K562 (cell line): Measurements from ENCODE around the gene ITPR1.

ENCODE experiments used
- CBFA2T3 ChIP-seq: fragments of 450-650 bp; IDR thresholded peaks from 2 replicates; pipeline ENCODE4 v1.6.1; 2017
- CEBPB ChIP-seq: fragments of 450-650 bp; IDR thresholded peaks from 2 replicates; pipeline ENCODE4 v1.6.1; 2016; ENCODE audit warnings: missing genetic modification characterization, missing compliant biosample characterization
- CHD7 ChIP-seq: fragments of 200-600 bp; sonication (generic); IDR thresholded peaks from one replicate; pipeline ENCODE4 v1.6.1; 2012; ENCODE audit warnings: mild to moderate bottlenecking, low read depth, low read length, inconsistent platforms
- CTCF ChIP-seq, 3 experiments: IDR thresholded peaks in 2 of 3; conservative IDR thresholded peaks in 1 of 3; 2 replicates each; pipeline ENCODE4 v1.5.1; 2011 to 2012; ENCODE audit warnings: low read length in 3 of 3, mild to moderate bottlenecking in 3 of 3, control low read depth in 2 of 3, improper control_type of control experiment in 1 of 3, inconsistent platforms in 1 of 3, low read depth in 1 of 3, mixed read lengths in 1 of 3, moderate library complexity in 1 of 3; ENCODE audit not compliant: insufficient read depth in 2 of 3
- CTCFL ChIP-seq: IDR thresholded peaks from 2 replicates; pipeline ENCODE4 v1.6.1; 2011; ENCODE audit warnings: borderline replicate concordance, low read depth, mild to moderate bottlenecking, moderate library complexity, low read length; ENCODE audit not compliant: insufficient read depth, poor library complexity, severe bottlenecking
- GTF3C2 ChIP-seq: IDR thresholded peaks from 3 replicates; pipeline ENCODE4 v1.6.1; 2011; ENCODE audit warnings: borderline replicate concordance, mild to moderate bottlenecking, moderate library complexity; ENCODE audit not compliant: insufficient read length; ENCODE audit errors: extremely low read depth
- NFXL1 ChIP-seq: fragments of 450-650 bp; formaldehyde crosslinking; IDR thresholded peaks from 2 replicates; pipeline ENCODE4 v1.4.0; 2021; ENCODE audit warnings: mild to moderate bottlenecking
- NR2C2 ChIP-seq, 2 experiments: fragments of 200-800 bp in 1 of 2; sonication (Bioruptor generic) in 1 of 2; sonication (generic) in 1 of 2; formaldehyde crosslinking in 1 of 2; IDR thresholded peaks; 2 replicates each; pipeline versions ENCODE4 v1.6.1 to v1.8.0; 2016 to 2022; ENCODE audit warnings: mild to moderate bottlenecking in 1 of 2, missing compliant biosample characterization in 1 of 2, missing genetic modification characterization in 1 of 2, missing genetic modification reagents in 1 of 2
- POLR2A ChIP-seq: fragments of 450-650 bp; conservative IDR thresholded peaks from 2 replicates; pipeline ENCODE4 v1.6.1; 2016
- RCOR1 ChIP-seq, 2 experiments: IDR thresholded peaks; 2 replicates each; pipeline ENCODE4 v1.6.1; 2012; ENCODE audit warnings: low read depth in 2 of 2, low read length in 2 of 2, borderline replicate concordance in 1 of 2, improper control_type of control experiment in 1 of 2
- RFX1 ChIP-seq: fragments of 450-650 bp; IDR thresholded peaks from 2 replicates; pipeline ENCODE4 v1.6.1; 2016; ENCODE audit warnings: mild to moderate bottlenecking, moderate library complexity
- SP1 ChIP-seq: sonication (generic); formaldehyde crosslinking; IDR thresholded peaks from 2 replicates; pipeline ENCODE4 v1.8.1; 2022; ENCODE audit warnings: mild to moderate bottlenecking, missing genetic modification reagents
- SRSF1 ChIP-seq: fragments of 200-400 bp; formaldehyde crosslinking; IDR thresholded peaks from 2 replicates; pipeline ENCODE4 v1.6.1; 2017; ENCODE audit warnings: mild to moderate bottlenecking, low read depth, low read length, moderate library complexity
- ZNF121 ChIP-seq: sonication (generic); formaldehyde crosslinking; conservative IDR thresholded peaks from 2 replicates; pipeline ENCODE4 v1.8.0; 2022; ENCODE audit warnings: missing genetic modification reagents

GRCh38 chr3:4756057-4756775, 263.1 kb downstream of the ITPR1 start:
- TF ChIP-seq NR2C2 (CRISPR knock-in tag; IDR thresholded peaks at IDR 0.05) (no peak), NR2C2 (tag; IDR thresholded peaks at IDR 0.05) (no peak), ZNF121 (CRISPR knock-in tag) (no peak), CTCF (IDR thresholded peaks at IDR 0.05 in 2 of 3, conservative IDR thresholded peaks at IDR 0.05 in 1 of 3; ENCODE audit: insufficient read depth in 2 of 3, low read depth in 1 of 3, low read length in 3 of 3) (no peak), NFXL1 (CRISPR knock-in tag) (no peak), GTF3C2 (no peak), CTCFL (no peak), SP1 (CRISPR knock-in tag) (no peak), RFX1 (no peak), CEBPB (tag) (no peak), CBFA2T3 (no peak), CHD7 (no peak), SRSF1 (no peak), RCOR1 (IDR thresholded peaks at IDR 0.05; ENCODE audit: borderline replicate concordance in 1 of 2, low read depth in 2 of 2, low read length in 2 of 2) (no peak), POLR2A (no peak)
